ENCODE measurements around the gene PIK3CB.
"Not testable (repeated sequence)": the region's sequence is repeated elsewhere in the genome, so short reads cannot be mapped to it uniquely, and the experiment has no call there.

Gene PIK3CB

DNA sequence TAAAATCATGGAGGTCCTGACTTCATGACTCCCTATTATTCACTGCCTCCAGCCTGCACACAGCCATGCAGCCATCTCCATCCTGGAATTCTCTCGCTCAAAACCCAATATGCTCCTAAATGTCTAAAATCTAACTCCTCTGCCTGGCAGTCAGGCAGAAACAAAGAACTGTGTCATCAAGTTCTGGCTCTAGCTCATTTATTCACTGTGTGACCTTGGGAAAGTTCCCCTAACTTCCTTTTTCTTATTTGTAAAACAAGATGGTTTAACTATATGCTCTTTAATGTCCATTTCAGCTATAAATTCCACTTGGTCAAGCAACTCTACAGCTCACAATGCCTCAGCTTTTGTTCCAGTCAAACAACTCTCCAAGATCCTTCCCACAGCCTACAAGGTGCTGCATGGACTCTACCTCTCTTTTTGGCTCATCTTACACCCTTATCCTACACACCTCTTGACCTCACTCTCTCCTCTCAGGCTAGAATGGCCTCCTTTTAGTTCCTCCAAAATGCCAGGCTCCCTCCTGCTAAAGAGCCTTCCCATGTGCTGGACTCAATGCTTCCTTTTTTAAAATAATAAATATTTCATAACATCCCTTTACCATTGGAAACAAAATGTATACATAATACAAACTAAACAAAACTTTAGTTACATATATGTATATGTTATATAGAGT, 16.4 kb downstream of the PIK3CB start:
- Histone ChIP-seq H3K4me2 (peak overlapping the region in 3 of 11 experiments; percentile 45 to 90 (median 81); a peak in 6 of 22 replicates), H3K27me3 (no peaks in the 10 kb centered on the region), H3K4me1 (peaks cover 0 to 22% (median 0%) of the 10 kb centered on the region in 10 experiments; a peak in 7 of 20 replicates), H3K27ac (peak overlapping the region in 4 of 11 experiments; percentile 17 to 65 (median 24); a peak in 7 of 22 replicates), H3K9me3 (replicated peaks in 1 of 11) (peaks cover 0 to 33% (median 17%) of the 10 kb centered on the region in 11 experiments; a peak in 16 of 22 replicates), H3K36me3 (peaks cover 0 to 25% (median 9%) of the 10 kb centered on the region in 11 experiments; a peak in 10 of 22 replicates), H4K20me1 (peaks cover 0 to 11% (median 0%) of the 10 kb centered on the region in 11 experiments; a peak in 5 of 22 replicates), H3K9ac (peak overlapping the region in 2 of 11 experiments; percentile 8 to 38; a peak in 3 of 22 replicates), H3K4me3 (peak overlapping the region in 1 of 10 experiments; percentile 6; a peak in 1 of 20 replicates)
- TF ChIP-seq Cebpa-rat (IDR thresholded peaks at IDR 0.05): no peak

DNA sequence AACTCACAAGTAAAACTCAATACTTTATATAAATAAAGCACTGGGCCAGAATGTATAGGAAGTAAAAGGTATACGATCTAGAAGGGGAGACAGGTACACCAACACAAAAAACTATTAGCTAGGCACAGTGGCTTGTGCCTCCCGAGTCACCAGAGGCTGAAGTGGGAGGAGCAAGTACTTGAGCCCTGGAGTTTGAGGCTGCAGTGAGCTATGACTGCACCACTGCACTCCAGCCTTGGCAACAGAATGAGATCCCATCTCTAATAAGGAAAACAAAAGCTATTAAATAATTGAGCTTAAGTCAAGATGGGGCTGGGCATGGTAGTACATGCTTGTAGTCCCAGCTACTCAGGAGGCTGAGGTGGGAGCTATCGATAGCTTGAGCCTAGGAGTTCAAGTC, 17.0 kb downstream of the PIK3CB start:
- Histone ChIP-seq H3K4me3 (peak overlapping the region in 1 of 10 experiments; percentile 6; a peak in 1 of 20 replicates), H3K27me3 (no peaks in the 10 kb centered on the region), H3K9me3 (replicated peaks in 1 of 11) (peaks cover 0 to 39% (median 21%) of the 10 kb centered on the region in 11 experiments; a peak in 18 of 22 replicates), H3K27ac (peak overlapping the region in 2 of 11 experiments; percentile 20 to 65; a peak in 3 of 22 replicates), H3K9ac (peak overlapping the region in 2 of 11 experiments; percentile 8 to 38; a peak in 3 of 22 replicates), H4K20me1 (peaks cover 0 to 11% (median 0%) of the 10 kb centered on the region in 11 experiments; a peak in 5 of 22 replicates), H3K4me2 (peak overlapping the region in 3 of 11 experiments; percentile 45 to 90 (median 81); a peak in 6 of 22 replicates), H3K4me1 (peaks cover 0 to 22% (median 0%) of the 10 kb centered on the region in 10 experiments; a peak in 7 of 20 replicates), H3K36me3 (peaks cover 0 to 29% (median 9%) of the 10 kb centered on the region in 11 experiments; a peak in 10 of 22 replicates)
- TF ChIP-seq Cebpa-rat (IDR thresholded peaks at IDR 0.05): no peak

- peaks cover 0 to 28% (median 10%) of the 10 kb centered on the region in 11 experiments; a peak in 9 of 22 replicates for H3K36me3 ChIP-seq
- peaks cover 0 to 23% (median 0%) of the 10 kb centered on the region in 10 experiments; a peak in 7 of 20 replicates for H3K4me1 ChIP-seq
- peaks cover 0 to 18% (median 0%) of the 10 kb centered on the region in 11 experiments; a peak in 5 of 22 replicates for H4K20me1 ChIP-seq
- peaks cover 0 to 54% (median 38%) of the 10 kb centered on the region in 11 experiments; a peak in 18 of 22 replicates for H3K9me3 ChIP-seq (replicated peaks in 1 of 11)
- H3K4me3 ChIP-seq: no peak overlapping the region
- no peak overlapping the region for H3K4me2 ChIP-seq
- H3K27me3 ChIP-seq: no peaks in the 10 kb centered on the region
- no peak overlapping the region for H3K27ac ChIP-seq
- no peak for TF ChIP-seq Cebpa-rat (IDR thresholded peaks at IDR 0.05)
- no peak overlapping the region for H3K9ac ChIP-seq
Measured at GRCh38 chr3:138812806-138813205, 21.9 kb downstream of the PIK3CB start.

DNA sequence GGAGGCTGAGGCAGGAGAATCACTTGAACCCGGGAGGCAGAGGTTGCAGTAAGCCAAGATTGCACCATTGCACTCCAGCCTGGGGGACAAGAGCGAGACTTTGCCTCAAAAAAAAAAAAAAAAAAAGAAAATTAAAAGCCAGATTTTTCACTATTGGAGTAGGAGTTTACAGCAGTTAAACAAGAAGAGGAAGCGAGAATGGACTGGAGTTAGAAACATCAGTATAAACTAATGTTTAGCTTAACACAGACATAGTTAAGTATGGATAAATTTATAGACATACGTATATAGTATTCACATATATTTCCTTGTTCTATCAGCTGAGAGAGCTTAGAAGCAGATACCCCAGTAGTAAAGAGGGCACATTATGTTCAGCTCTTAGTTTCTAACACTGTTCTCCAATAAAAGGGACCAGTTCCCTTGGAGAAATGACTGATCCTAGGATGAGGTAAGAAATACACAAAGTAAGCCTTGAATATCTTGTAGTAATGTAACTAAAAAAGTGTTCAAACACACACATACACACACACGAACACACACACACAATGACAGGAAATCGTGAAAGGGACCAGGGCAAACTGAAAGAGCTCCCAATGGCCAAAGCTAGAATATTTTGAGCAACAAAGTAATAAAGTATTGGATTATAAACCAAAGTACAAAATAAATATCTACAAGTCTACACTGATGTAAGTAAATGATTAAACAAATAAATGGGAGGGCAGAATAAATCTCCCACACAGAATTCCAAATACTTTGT, 25.1 kb downstream of the PIK3CB start:
- Histone ChIP-seq H3K9me3 (replicated peaks in 1 of 11) (peaks cover 0 to 37% (median 31%) of the 10 kb centered on the region in 11 experiments; a peak in 18 of 22 replicates), H4K20me1 (peaks cover 0 to 30% (median 0%) of the 10 kb centered on the region in 11 experiments; a peak in 5 of 22 replicates), H3K27me3 (no peaks in the 10 kb centered on the region), H3K36me3 (peaks cover 0 to 30% (median 10%) of the 10 kb centered on the region in 11 experiments; a peak in 9 of 22 replicates), H3K4me1 (peaks cover 0 to 29% (median 0%) of the 10 kb centered on the region in 10 experiments; a peak in 5 of 20 replicates), H3K4me2 (peak overlapping the region in 2 of 11 experiments; percentile 27 to 45; a peak in 2 of 22 replicates), H3K4me3 (no peak overlapping the region), H3K27ac (no peak overlapping the region), H3K9ac (no peak overlapping the region; a peak in 1 of 22 replicates)
- TF ChIP-seq Cebpa-rat (IDR thresholded peaks at IDR 0.05): no peak

DNA sequence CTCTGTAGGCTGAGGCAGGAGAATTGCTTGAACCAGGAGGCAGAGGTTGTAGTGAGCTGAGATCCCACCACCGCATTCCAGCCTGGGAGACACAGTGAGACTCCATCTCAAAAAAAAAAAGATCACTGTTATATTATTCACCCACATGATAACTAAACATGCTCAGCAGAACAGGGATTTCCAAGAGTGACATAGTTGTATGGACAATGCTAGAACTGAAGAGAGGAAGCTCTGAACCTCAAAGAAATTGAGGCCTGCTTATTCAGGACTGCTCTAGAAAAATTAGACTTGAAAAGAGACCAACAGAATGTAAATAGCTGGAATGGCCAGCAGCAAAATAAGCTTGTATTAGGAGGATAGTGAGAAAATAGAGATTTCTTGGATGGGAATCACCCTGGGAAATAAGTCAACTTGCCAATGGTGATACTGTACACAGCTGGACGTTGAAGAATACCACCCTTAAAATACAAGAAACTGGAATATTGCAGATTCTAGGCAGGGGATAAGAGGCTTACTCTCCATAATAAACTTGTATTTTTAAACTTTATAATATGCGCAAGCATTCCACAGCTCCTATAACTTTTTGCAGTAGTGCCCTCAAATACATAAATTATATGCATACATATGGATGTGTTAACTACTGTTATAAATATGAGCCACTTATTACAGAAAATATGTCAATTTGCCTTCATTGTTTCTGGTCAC, 28.2 kb downstream of the PIK3CB start:
- Histone ChIP-seq H3K4me3 (no peak overlapping the region), H3K36me3 (peaks cover 0 to 19% (median 5%) of the 10 kb centered on the region in 11 experiments; a peak in 6 of 22 replicates), H4K20me1 (peaks cover 0 to 48% (median 10%) of the 10 kb centered on the region in 11 experiments; a peak in 10 of 22 replicates), H3K9me3 (replicated peaks in 1 of 11) (peaks cover 0 to 6% (median 2%) of the 10 kb centered on the region in 11 experiments; a peak in 10 of 22 replicates), H3K27ac (no peak overlapping the region), H3K9ac (no peak overlapping the region), H3K4me1 (peaks cover 0 to 35% (median 0%) of the 10 kb centered on the region in 10 experiments; a peak in 5 of 20 replicates), H3K27me3 (no peaks in the 10 kb centered on the region), H3K4me2 (peak overlapping the region in 2 of 11 experiments; percentile 37 to 45; a peak in 3 of 22 replicates)
- TF ChIP-seq Cebpa-rat (IDR thresholded peaks at IDR 0.05): no peak

DNA sequence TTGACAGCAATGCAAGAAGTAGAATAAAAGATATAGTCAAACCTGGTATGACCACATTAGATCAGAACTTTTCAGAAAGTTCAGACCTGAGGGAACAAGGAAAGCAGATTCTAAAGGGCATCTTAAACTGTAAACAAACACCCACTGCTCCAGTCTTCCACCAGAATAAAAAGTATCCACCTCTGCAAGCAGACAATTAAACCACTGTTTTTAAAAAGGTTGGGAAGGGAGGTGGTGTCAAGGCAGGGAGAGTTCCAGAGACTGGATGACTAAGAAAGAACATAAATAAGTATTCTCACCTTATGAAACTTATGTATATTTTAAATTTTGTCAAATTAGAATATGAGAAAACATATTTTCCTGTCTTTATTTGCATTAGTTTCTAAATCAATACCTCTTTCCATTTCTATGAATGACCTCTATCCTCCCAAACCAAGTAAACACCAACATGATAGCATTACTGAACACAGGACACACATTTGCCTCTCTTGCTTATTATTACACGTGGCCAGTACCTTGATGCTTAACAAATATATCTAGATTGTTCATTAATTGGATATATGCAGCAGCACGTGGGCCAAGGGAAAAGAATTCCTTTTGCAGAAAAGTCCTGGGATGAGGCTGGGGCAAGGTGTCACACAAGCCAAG, 31.6 kb downstream of the PIK3CB start:
- no peak for TF ChIP-seq Cebpa-rat (IDR thresholded peaks at IDR 0.05)
- peaks cover 0 to 19% (median 0%) of the 10 kb centered on the region in 10 experiments; a peak in 5 of 20 replicates for H3K4me1 ChIP-seq

DNA sequence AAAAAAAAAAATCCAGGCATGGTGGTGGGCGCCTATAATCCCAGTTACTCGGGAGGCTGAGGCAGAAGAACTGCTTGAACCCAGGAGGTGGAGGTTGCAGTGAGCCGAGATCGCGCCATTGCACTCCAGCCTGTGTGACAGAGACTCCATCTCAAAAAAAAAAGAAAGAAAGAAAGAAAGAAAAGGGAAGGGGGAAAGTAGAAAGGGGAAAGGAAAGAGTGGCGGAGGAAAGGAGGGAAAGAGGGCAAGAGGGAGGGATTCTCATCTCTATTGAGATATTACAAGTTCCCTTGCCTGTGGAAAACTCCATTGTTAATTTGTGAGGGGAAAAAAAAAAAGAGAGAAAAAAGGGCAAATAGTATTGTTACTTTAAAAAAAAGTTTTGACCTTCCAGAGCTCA, 32.5 kb downstream of the PIK3CB start:
- Histone ChIP-seq H3K36me3 (peaks cover 0 to 15% (median under 1%) of the 10 kb centered on the region in 11 experiments; a peak in 5 of 22 replicates), H4K20me1 (peaks cover 0 to 36% (median 15%) of the 10 kb centered on the region in 11 experiments; a peak in 10 of 22 replicates), H3K4me1 (peaks cover 0 to 19% (median 0%) of the 10 kb centered on the region in 10 experiments; a peak in 5 of 20 replicates)
- H3K4me2 ChIP-seq; H3K27ac ChIP-seq; H3K4me3 ChIP-seq; H3K9ac ChIP-seq; H3K9me3 ChIP-seq (replicated peaks in 1 of 11); H3K27me3 ChIP-seq: not testable (repeated sequence)

More for the DNA sequence above, 31.6 kb downstream of the PIK3CB start:
- Histone ChIP-seq H3K4me3 (no peak overlapping the region), H3K36me3 (peaks cover 0 to 15% (median 0%) of the 10 kb centered on the region in 11 experiments; a peak in 5 of 22 replicates), H3K9ac (no peak overlapping the region), H3K9me3 (replicated peaks in 1 of 11) (peaks cover 0 to 4% (median 0%) of the 10 kb centered on the region in 11 experiments; a peak in 1 of 22 replicates), H3K4me2 (no peak overlapping the region), H4K20me1 (peaks cover 0 to 38% (median 10%) of the 10 kb centered on the region in 11 experiments; a peak in 10 of 22 replicates), H3K27ac (no peak overlapping the region), H3K27me3 (no peaks in the 10 kb centered on the region)
